ENCODE data around the gene PRAMEF8. TPM values are rescaled to one million over a fixed set of nuclear protein-coding genes. Genes with fewer than 3 reads are reported as not detected.
"Not testable (repeated sequence)": the region's sequence is repeated elsewhere in the genome, so short reads cannot be mapped to it uniquely, and the experiment has no call there.

Gene PRAMEF8
- total RNA-seq, result not detected
- long read RNA-seq, donor 1, result 0 reads
- long read RNA-seq, donor 2, result 0 reads

DNA sequence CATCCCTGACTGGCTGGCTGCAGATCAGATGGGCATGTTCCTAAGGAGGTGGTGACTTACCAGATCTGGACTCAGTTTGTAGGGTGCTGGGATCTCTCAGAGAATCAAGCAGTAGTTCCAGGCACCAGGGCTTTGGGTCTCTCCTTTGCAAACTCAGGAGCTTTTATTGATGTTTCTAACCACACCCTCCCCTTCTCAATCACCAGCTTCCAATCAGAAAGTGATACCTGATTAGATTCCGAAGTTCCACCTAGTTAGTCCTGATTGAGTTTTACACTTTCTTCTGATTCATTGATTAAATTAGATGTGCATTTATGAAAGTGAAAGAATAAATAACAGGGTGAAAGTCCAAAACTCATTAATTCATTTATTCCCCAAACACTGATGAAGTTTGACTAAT lies at the start of gene PRAMEF8:
Gene PRAMEF8, minus strand, starts transcription at position 101 of the 400 bp plus-strand sequence. CDS start 1,046 bp downstream, outside the sequence.
- intact Hi-C loops (cut with DNase I); DNase-seq (ENCODE audit: low spot score): not testable (repeated sequence)

DNA sequence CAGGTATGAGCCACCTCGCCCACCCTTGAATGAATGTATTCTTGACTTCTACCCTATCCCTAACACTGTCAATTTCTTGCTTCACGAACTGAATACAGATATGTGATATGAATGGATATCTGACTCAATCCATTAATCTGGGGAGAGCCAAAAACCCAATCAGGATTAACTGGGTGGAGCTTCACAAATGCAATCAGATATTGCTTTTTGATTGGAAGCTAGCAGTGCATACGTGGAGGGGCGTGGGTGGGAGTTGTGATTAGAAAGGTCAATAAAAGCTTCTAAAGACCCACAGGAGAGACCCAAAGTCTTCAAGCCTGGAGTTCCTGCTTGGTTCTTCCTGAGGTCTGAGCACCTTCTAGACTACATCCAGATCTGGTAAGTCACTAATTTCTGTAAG lies 30.3 kb upstream of the PRAMEF8 start, which contains the start of gene PRAMEF15:
Gene PRAMEF15, plus strand, starts transcription at position 301 of the 400 bp plus-strand sequence. CDS start 2,827 bp downstream, outside the sequence.
- intact Hi-C loops (cut with DNase I); DNase-seq (ENCODE audit: low spot score): not testable (repeated sequence)

DNA sequence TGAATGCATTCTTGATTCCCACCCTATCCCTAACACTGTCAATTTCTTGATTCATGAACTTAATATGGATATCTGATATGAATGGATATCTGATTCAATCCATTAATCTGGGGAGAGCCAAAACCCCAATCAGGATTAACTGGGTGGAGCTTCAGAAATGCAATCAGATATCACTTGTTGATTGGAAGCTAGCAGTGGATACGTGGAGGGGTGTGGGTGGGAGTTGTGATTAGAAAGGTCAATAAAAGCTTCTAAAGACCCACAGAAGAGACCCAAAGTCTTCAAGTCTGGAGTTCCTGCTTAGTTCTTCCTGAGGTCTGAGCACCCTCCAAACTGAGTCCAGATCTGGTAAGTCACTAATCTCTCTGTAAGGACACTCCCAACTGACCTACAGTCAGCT lies 18.3 kb upstream of the PRAMEF8 start, which contains the start of gene PRAMEF33:
Gene PRAMEF33, plus strand, starts transcription at position 301 of the 400 bp plus-strand sequence. CDS start 2,416 bp downstream, outside the sequence.
- DNase-seq (ENCODE audit: low spot score); intact Hi-C loops (cut with DNase I): not testable (repeated sequence)

- intact Hi-C loops (cut with DNase I); DNase-seq (ENCODE audit: low spot score): not testable (repeated sequence)
Measured at GRCh38 chr1:13302197-13302596, 17.3 kb upstream of the PRAMEF8 start.

DNA sequence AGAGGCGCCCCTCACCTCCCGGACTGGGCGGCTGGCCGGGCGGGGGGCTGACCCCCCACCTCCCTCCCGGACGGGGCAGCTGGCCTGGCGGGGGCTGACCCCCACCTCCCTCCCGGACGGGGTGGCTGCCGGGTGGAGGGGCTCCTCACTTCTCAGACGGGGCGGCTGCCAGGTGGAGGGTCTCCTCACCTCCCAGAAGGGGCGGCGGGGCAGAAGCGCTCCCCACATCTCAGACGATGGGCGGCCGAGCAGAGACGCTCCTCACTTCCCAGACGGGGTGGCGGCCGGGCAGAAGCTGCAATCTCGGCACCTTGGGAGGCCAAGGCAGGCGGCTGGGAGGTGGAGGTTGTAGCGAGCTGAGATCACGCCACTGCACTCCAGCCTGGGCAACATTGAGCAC lies 13.8 kb upstream of the PRAMEF8 start:
- DNase-seq (ENCODE audit: low spot score); intact Hi-C loops (cut with DNase I): not testable (repeated sequence)

DNA sequence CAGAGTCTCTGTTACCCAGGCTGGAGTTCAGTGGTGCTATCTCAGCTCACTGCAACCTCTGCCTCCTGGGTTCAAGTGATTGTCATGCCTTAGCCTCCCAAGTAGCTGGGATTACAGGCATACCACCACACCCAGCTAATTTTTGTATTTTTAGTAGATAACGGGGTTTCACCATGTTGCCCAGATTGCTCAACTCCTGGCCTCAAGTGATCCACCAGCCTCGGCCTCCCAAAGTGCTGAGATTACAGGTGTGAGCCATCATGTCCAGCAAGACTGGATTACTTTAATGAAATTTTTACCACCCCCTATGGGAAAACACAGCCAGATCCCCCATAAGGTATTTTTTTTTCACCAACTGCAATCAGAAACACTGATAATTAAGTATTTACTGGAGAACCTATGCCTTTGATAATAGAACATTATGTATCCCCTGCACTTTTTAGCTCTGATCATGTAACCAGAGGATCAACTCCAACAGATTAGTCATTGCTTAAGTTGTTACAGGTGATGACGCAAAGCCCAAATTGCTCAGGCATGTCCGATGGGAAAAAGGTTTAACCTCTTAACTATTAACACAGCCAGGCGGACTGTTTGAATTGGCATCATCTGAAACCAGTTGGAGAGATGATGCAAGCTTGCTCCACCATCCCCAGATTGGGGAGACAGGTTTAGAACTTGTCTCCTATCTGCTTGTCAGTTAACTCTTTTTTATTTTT lies 12.4 kb upstream of the PRAMEF8 start:
- intact Hi-C loops (cut with DNase I); DNase-seq (ENCODE audit: low spot score): not testable (repeated sequence)

- intact Hi-C loops (cut with DNase I); DNase-seq (ENCODE audit: low spot score): not testable (repeated sequence)
Measured at GRCh38 chr1:13289030-13289429, 4.1 kb upstream of the PRAMEF8 start.

DNA sequence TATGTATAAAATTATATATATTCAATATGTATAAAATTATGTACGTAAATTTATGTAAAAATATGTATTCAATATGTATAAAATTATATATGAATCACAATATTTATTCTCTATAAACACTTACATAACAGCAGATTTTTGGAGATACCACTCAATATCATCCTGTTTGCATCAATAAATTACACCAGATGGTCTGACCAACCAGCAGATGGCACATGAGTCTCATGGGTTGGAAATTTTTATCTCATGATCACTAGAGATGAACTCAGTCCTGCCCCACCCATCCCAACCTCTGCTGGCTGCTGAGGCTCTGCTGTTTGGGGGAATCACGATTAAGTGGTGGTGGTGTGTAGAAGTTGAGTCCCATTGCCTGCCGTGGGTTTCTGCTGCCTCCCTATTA lies 5.3 kb downstream of the PRAMEF8 start:
- DNase-seq (ENCODE audit: low spot score); intact Hi-C loops (cut with DNase I): not testable (repeated sequence)

- intact Hi-C loops (cut with DNase I); DNase-seq (ENCODE audit: low spot score): not testable (repeated sequence)
Measured at GRCh38 chr1:13277016-13277415, 7.9 kb downstream of the PRAMEF8 start.

GRCh38 chr1:13265124-13265523 lies 19.8 kb downstream of the PRAMEF8 start:
- intact Hi-C loops (cut with DNase I), result not testable (repeated sequence)
- DNase-seq (ENCODE audit: low spot score), result peak; percentile 2

DNA sequence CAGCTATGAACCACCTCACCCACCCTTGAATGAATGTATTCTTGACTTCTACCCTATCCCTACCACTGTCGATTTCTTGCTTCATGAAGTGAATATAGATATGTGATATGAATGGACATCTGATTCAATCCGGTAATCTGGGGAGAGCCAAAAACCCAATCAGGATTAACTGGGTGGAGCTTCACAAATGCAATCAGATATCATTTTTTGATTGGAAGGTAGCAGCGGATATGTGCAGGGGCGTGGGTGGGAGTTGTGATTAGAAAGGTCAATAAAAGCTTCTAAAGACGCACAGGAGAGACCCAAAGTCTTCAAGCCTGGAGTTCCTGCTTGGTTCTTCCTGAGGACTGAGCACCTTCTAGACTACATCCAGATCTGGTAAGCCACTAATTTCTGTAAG lies 31.0 kb downstream of the PRAMEF8 start, which contains the start of gene PRAMEF5:
Gene PRAMEF5, plus strand, starts transcription at position 301 of the 400 bp plus-strand sequence. CDS start 5,071 bp downstream, outside the sequence.
- DNase-seq (ENCODE audit: low spot score); intact Hi-C loops (cut with DNase I): not testable (repeated sequence)

DNA sequence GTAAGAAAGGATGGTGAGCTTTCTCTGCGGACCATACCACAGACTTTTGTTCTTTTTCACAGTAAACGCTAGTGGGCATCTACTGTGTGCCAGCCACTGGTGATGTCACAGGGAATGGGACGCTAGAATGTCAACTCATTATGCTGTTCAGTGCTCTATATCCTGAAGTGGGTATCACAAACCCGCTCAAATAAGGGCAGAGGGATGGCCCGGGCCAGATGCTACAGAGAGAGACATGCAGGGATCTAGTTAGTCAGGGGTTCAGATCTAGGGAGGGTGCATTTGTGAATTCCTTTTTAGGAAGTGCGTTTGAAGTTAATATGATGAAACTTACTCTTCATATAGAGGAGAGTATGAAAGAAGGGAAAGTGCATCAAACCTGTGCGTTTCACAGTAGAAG lies 37.8 kb downstream of the PRAMEF8 start:
- intact Hi-C loops (cut with DNase I), result not testable (repeated sequence)

DNA sequence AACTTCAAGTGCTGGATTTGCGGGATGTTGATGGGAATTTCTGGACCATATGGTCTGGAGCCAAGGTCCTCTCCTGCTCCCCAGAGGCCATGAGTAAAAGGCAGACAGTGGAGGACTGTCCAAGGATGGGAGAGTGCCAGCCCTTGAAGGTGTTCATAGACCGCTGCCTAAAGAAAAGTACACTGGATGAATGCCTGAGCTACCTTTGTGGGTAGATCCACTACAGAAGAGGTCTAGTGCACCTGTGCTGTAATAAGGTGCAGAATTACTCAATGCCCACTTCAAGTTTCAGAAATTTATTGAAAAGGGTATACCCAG lies 38.4 kb downstream of the PRAMEF8 start:
- intact Hi-C loops (cut with DNase I), result not testable (repeated sequence)
- peak; percentile 28 for DNase-seq (ENCODE audit: low spot score)

More for the DNA sequence above, 37.8 kb downstream of the PRAMEF8 start:
- DNase-seq (ENCODE audit: low spot score), result peak; percentile 72

DNA sequence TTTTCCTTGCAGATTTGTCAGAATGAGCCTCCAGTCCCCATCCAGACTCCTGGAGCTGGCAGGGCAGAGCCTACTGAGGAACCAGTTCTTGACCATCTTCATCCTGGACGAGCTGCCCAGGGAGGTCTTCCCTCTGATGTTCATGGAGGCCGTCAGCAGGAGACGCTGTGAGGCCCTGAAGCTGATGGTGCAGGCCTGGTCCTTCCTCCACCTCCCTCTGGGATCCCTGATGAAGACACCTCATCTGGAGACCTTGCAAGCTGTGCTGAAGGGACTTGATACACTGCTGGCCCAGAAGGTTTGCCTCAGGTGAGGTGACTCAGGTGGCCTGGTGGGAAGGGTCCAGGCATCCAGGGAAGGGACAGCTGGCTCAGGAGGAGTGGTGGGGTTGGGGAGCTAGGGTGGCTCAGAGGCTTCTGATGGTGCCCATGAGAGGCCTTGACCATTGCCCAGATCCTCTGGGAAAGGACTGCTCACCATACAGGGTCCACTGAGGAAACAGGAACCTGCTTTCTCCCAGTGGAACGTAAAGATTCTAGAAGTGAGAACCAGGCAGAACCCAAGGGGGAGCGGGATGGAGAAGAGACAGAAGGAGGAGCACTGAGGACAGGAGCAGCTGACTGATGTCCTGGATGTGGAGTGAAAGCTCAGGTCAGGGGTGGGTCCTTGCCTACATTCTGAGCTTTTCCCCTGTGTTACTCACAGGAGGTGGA lies 38.9 kb downstream of the PRAMEF8 start:
- intact Hi-C loops (cut with DNase I); DNase-seq (ENCODE audit: low spot score): not testable (repeated sequence)

GRCh38 chr1:13243536-13244263 lies 41.2 kb downstream of the PRAMEF8 start:
- DNase-seq (ENCODE audit: low spot score); intact Hi-C loops (cut with DNase I): not testable (repeated sequence)

DNA sequence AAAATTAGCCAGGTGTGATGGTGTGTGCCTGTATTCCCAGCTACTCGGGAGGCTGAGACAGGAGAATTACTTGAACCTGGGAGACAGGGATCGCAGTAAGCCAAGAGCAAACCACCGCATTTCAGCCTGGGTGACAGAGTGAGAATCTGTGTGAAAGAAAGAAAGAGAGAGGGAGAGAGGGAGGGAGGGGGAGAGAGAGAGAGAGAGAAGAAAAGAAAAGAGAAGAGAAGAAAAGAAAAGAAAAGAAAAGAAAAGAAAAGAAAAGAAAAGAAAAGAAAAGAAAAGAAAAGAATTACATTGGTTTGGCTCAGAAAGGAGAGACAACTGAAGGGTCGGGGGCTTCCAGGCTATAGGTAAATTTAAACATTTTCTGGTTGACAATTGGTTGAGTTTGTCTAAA lies 45.3 kb downstream of the PRAMEF8 start:
- DNase-seq (ENCODE audit: low spot score); intact Hi-C loops (cut with DNase I): not testable (repeated sequence)

- DNase-seq (ENCODE audit: low spot score), result peak; percentile 24
- intact Hi-C loops (cut with DNase I), result not testable (repeated sequence)
Measured at GRCh38 chr1:13237572-13237971, 47.4 kb downstream of the PRAMEF8 start.

DNA sequence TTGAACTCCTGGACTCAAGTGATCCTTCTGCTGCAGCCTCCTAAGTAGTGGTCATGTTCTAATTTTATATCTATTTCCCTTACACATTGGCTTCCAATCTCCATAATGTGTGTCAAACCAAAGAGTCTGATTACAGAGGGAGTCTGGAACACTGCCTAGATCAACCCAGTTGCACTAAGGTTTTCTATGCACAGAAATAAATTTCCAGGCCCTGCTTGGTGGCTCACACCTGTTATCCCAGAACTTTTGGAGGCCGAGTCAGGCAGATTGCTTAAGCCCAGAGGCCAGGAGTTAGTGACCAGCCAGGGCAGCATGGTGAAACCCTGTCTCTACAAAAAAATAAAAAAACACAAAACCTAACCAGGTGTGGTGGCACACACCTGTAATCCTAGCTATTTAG lies 50.9 kb downstream of the PRAMEF8 start:
- intact Hi-C loops (cut with DNase I), result not testable (repeated sequence)
- DNase-seq (ENCODE audit: low spot score), result peak; percentile 10

DNA sequence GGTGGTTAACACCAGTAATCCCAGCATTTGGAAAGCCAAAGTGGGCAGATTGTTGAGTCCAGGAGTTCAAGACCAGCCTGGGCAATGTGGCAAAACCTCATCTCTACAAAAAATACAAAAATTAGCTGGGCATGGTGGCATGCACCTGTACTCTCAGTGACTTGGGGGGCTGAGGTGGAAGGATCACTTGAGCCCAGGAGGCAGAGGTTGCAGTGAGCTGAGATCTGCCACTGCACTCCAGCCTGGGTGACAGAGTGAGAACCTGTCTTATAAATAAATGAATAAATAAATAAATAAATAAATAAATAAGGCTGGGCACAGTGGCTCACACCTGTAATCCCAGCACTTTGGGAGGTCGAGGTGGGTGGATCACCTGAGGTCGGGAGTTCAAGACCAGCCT lies 52.9 kb downstream of the PRAMEF8 start:
- intact Hi-C loops (cut with DNase I), result not testable (repeated sequence)
- peak; percentile 52 for DNase-seq (ENCODE audit: low spot score)
